Mesenchymal stem cell (in vitro differentiated cells and primary cell): Measurements from ENCODE around the gene GRIK4.

Experiments
- DNase-seq: peaks from one replicate; pipeline ENCODE4 v3.0.0-alpha.2; 2013
- H2AFZ ChIP-seq: one replicate; pipeline ENCODE4 v1.6.1; 2013; ENCODE audit warnings: low read depth, mild to moderate bottlenecking, control low read depth, inconsistent platforms, low read length, moderate library complexity
- H2AK5ac ChIP-seq: 2 replicates; pipeline ENCODE4 v1.6.1; 2013; ENCODE audit warnings: low read length, moderate library complexity, mild to moderate bottlenecking, inconsistent platforms; ENCODE audit not compliant: severe bottlenecking
- H2BK120ac ChIP-seq: one replicate; pipeline ENCODE4 v1.6.1; 2013; ENCODE audit warnings: low read depth, mild to moderate bottlenecking, inconsistent platforms, low read length, moderate library complexity
- H2BK12ac ChIP-seq, 2 experiments: one replicate each; pipeline ENCODE4 v1.6.1; 2013; ENCODE audit warnings: inconsistent platforms in 2 of 2, low read length in 2 of 2, mild to moderate bottlenecking in 2 of 2, moderate library complexity in 2 of 2, control low read depth in 1 of 2
- H2BK15ac ChIP-seq: one replicate; pipeline ENCODE4 v1.6.1; 2013; ENCODE audit warnings: mild to moderate bottlenecking, low read depth, inconsistent platforms; ENCODE audit not compliant: poor library complexity, severe bottlenecking
- H2BK5ac ChIP-seq: 2 replicates; pipeline ENCODE4 v1.6.1; 2013; ENCODE audit warnings: low read depth, mild to moderate bottlenecking, low read length, control low read depth, inconsistent platforms; ENCODE audit not compliant: poor library complexity, severe bottlenecking
- H3K14ac ChIP-seq, 2 experiments: one replicate each; pipeline ENCODE4 v1.6.1; 2013; ENCODE audit warnings: inconsistent platforms in 2 of 2, low read length in 2 of 2, control low read depth in 1 of 2, mild to moderate bottlenecking in 1 of 2, moderate library complexity in 1 of 2
- H3K18ac ChIP-seq, 2 experiments: one replicate each; pipeline ENCODE4 v1.6.1; 2013; ENCODE audit warnings: inconsistent platforms in 2 of 2, low read length in 2 of 2, control low read depth in 1 of 2, low read depth in 1 of 2, mild to moderate bottlenecking in 1 of 2
- H3K23ac ChIP-seq, 2 experiments: one replicate each; pipeline ENCODE4 v1.6.1; 2013; ENCODE audit warnings: inconsistent platforms in 2 of 2, low read length in 2 of 2, mild to moderate bottlenecking in 2 of 2, moderate library complexity in 2 of 2, control low read depth in 1 of 2
- H3K27ac ChIP-seq: 2 replicates; pipeline ENCODE4 v1.5.1; 2013; ENCODE audit warnings: mild to moderate bottlenecking, moderate library complexity, low read length, control low read depth, inconsistent platforms; ENCODE audit not compliant: poor library complexity, severe bottlenecking
- H3K27me3 ChIP-seq, 2 experiments: 2 replicates each; pipeline versions ENCODE4 v1.6.1 to v1.7.0; 2013; ENCODE audit warnings: low read length in 2 of 2, mild to moderate bottlenecking in 2 of 2, moderate library complexity in 2 of 2, control low read depth in 1 of 2, inconsistent platforms in 1 of 2; ENCODE audit not compliant: control insufficient read depth in 1 of 2, insufficient read depth in 1 of 2
- H3K36me3 ChIP-seq, 2 experiments: 2 replicates each; pipeline versions ENCODE4 v1.6.1 to v1.7.0; 2013; ENCODE audit warnings: low read length in 2 of 2, control low read depth in 1 of 2, inconsistent platforms in 1 of 2, low read depth in 1 of 2, mild to moderate bottlenecking in 1 of 2; ENCODE audit not compliant: insufficient read depth in 2 of 2, control insufficient read depth in 1 of 2
- H3K4ac ChIP-seq, 2 experiments: one replicate each; pipeline ENCODE4 v1.6.1; 2013; ENCODE audit warnings: inconsistent platforms in 2 of 2, low read length in 2 of 2, mild to moderate bottlenecking in 2 of 2, moderate library complexity in 2 of 2, control low read depth in 1 of 2, low read depth in 1 of 2
- H3K4me1 ChIP-seq: 2 replicates; pipeline ENCODE4 v1.6.1; 2013; ENCODE audit warnings: low read depth, low read length, control low read depth; ENCODE audit not compliant: control insufficient read depth, insufficient read depth
- H3K4me2 ChIP-seq: 2 replicates; pipeline ENCODE4 v1.6.1; 2013; ENCODE audit warnings: low read length, mild to moderate bottlenecking, inconsistent platforms; ENCODE audit not compliant: poor library complexity, severe bottlenecking
- H3K4me3 ChIP-seq, 2 experiments: 2 replicates each; pipeline versions ENCODE4 v1.5.1 to v1.7.0; 2013; ENCODE audit warnings: low read length in 2 of 2, mild to moderate bottlenecking in 2 of 2, control low read depth in 1 of 2, low read depth in 1 of 2; ENCODE audit not compliant: insufficient read depth in 1 of 2
- H3K79me1 ChIP-seq: replicated peaks from 2 replicates; pipeline ENCODE4 v1.6.1; 2013; ENCODE audit warnings: mild to moderate bottlenecking, control low read depth, low read length, inconsistent platforms; ENCODE audit not compliant: poor library complexity, severe bottlenecking
- H3K9ac ChIP-seq: 2 replicates; pipeline ENCODE4 v1.7.0; 2013; ENCODE audit warnings: mild to moderate bottlenecking, low read length, moderate library complexity
- H3K9me3 ChIP-seq: 2 replicates; pipeline ENCODE4 v1.7.0; 2013; ENCODE audit warnings: mild to moderate bottlenecking, low read length; ENCODE audit not compliant: control insufficient read depth
- H4K8ac ChIP-seq: one replicate; pipeline ENCODE4 v1.6.1; 2013; ENCODE audit warnings: inconsistent platforms, mild to moderate bottlenecking, low read length, moderate library complexity
- H4K91ac ChIP-seq: one replicate; pipeline ENCODE4 v1.6.1; 2013; ENCODE audit warnings: mild to moderate bottlenecking, low read length, inconsistent platforms
- WGBS: methylation state at CpG from one replicate; pipeline ENCODE4 v1.1.7; 2013; ENCODE audit warnings: mixed read lengths; 5-methylcytosine and 5-hydroxymethylcytosine counted together

Gene GRIK4

GRCh38 chr11:120660024-120660565 is 148.5 kb downstream of the GRIK4 start:
- Histone ChIP-seq H3K14ac (no peak overlapping the region), H2BK12ac (no peak overlapping the region), H2AFZ (no peak overlapping the region), H3K18ac (no peak overlapping the region), H3K9me3 (no peaks in the 10 kb centered on the region), H4K91ac (no peak overlapping the region), H3K4ac (no peak overlapping the region), H2AK5ac (no peak overlapping the region), H3K27ac (no peak overlapping the region), H3K79me1 (no peaks in the 10 kb centered on the region), H3K23ac (no peak overlapping the region), H2BK120ac (no peak overlapping the region), H3K4me3 (no peak overlapping the region), H4K8ac (no peak overlapping the region), H2BK5ac (no peak overlapping the region), H3K4me1 (peaks cover 5% of the 10 kb centered on the region), H2BK15ac (no peak overlapping the region), H3K27me3 (peaks cover 60 to 71% of the 10 kb centered on the region in 2 experiments), H3K36me3 (no peaks in the 10 kb centered on the region), H3K9ac (no peak overlapping the region), H3K4me2 (no peak overlapping the region)
- 40% methylated on average over 17 of the region's 17 CpGs for WGBS
- peak; percentile 30 for DNase-seq

- H2BK120ac ChIP-seq, result no peak overlapping the region
- WGBS, result 74% methylated on average over 9 of the region's 9 CpGs
- DNase-seq, result no peak
- no peak overlapping the region for H3K23ac ChIP-seq
- H2BK5ac ChIP-seq, result no peak overlapping the region
- no peak overlapping the region for H4K91ac ChIP-seq
- H3K4ac ChIP-seq, result no peak overlapping the region
- no peak overlapping the region for H3K14ac ChIP-seq
- peaks cover 5% of the 10 kb centered on the region for H3K4me1 ChIP-seq
- no peak overlapping the region for H3K27ac ChIP-seq
- H3K4me2 ChIP-seq, result no peak overlapping the region
- H3K79me1 ChIP-seq, result no peaks in the 10 kb centered on the region
- H3K9me3 ChIP-seq, result no peaks in the 10 kb centered on the region
- H2AK5ac ChIP-seq, result no peak overlapping the region
- peaks cover 67 to 79% of the 10 kb centered on the region in 2 experiments for H3K27me3 ChIP-seq
- no peak overlapping the region for H2BK12ac ChIP-seq
- no peak overlapping the region for H3K18ac ChIP-seq
- no peak overlapping the region for H3K9ac ChIP-seq
- no peak overlapping the region for H2BK15ac ChIP-seq
- H3K4me3 ChIP-seq, result no peak overlapping the region
- no peaks in the 10 kb centered on the region for H3K36me3 ChIP-seq
- H4K8ac ChIP-seq, result no peak overlapping the region
- H2AFZ ChIP-seq, result no peak overlapping the region
Measured at GRCh38 chr11:120662071-120662676, 150.6 kb downstream of the GRIK4 start.

- Histone ChIP-seq H3K9me3 (no peaks in the 10 kb centered on the region), H3K36me3 (no peaks in the 10 kb centered on the region), H4K8ac (no peak overlapping the region), H3K27ac (no peak overlapping the region), H3K79me1 (no peaks in the 10 kb centered on the region), H3K4ac (no peak overlapping the region), H2AFZ (no peak overlapping the region), H2BK15ac (no peak overlapping the region), H2BK120ac (no peak overlapping the region), H3K18ac (no peak overlapping the region), H3K27me3 (peaks cover 71 to 82% of the 10 kb centered on the region in 2 experiments), H3K4me2 (no peak overlapping the region), H3K9ac (no peak overlapping the region), H2BK12ac (no peak overlapping the region), H3K4me1 (peaks cover 5% of the 10 kb centered on the region), H4K91ac (no peak overlapping the region), H3K14ac (no peak overlapping the region), H2AK5ac (no peak overlapping the region), H3K23ac (no peak overlapping the region), H2BK5ac (no peak overlapping the region), H3K4me3 (no peak overlapping the region)
- 69% methylated on average over 2 of the region's 2 CpGs for WGBS
- no peak for DNase-seq
Measured at GRCh38 chr11:120663142-120663541, 151.6 kb downstream of the GRIK4 start.

GRCh38 chr11:120666121-120666639 is 154.6 kb downstream of the GRIK4 start:
- no peak overlapping the region for H2BK5ac ChIP-seq
- H3K14ac ChIP-seq, result no peak overlapping the region
- no peak overlapping the region for H2BK15ac ChIP-seq
- no peak overlapping the region for H3K4ac ChIP-seq
- no peak overlapping the region for H2BK120ac ChIP-seq
- no peak overlapping the region for H3K23ac ChIP-seq
- no peak overlapping the region for H2AK5ac ChIP-seq
- no peak overlapping the region for H3K4me2 ChIP-seq
- no peaks in the 10 kb centered on the region for H3K9me3 ChIP-seq
- no peak overlapping the region for H4K8ac ChIP-seq
- no peaks in the 10 kb centered on the region for H3K79me1 ChIP-seq
- no peak overlapping the region for H3K4me3 ChIP-seq
- H3K9ac ChIP-seq, result no peak overlapping the region
- H3K27ac ChIP-seq, result no peak overlapping the region
- DNase-seq, result no peak
- no peaks in the 10 kb centered on the region for H3K36me3 ChIP-seq
- H3K18ac ChIP-seq, result no peak overlapping the region
- peaks cover 82 to 92% of the 10 kb centered on the region in 2 experiments for H3K27me3 ChIP-seq
- no peak overlapping the region for H2AFZ ChIP-seq
- no peak overlapping the region for H2BK12ac ChIP-seq
- H3K4me1 ChIP-seq, result no peaks in the 10 kb centered on the region
- H4K91ac ChIP-seq, result no peak overlapping the region
- WGBS, result 66% methylated on average over 10 of the region's 10 CpGs
